ENCODE measurements around the gene TMEM38A. TPM values are rescaled to one million over a fixed set of nuclear protein-coding genes. Genes with fewer than 3 reads are reported as not detected.

The TMEM38A gene
- total RNA-seq, 1 donor from 2014 or later: 3.7 TPM

DNA sequence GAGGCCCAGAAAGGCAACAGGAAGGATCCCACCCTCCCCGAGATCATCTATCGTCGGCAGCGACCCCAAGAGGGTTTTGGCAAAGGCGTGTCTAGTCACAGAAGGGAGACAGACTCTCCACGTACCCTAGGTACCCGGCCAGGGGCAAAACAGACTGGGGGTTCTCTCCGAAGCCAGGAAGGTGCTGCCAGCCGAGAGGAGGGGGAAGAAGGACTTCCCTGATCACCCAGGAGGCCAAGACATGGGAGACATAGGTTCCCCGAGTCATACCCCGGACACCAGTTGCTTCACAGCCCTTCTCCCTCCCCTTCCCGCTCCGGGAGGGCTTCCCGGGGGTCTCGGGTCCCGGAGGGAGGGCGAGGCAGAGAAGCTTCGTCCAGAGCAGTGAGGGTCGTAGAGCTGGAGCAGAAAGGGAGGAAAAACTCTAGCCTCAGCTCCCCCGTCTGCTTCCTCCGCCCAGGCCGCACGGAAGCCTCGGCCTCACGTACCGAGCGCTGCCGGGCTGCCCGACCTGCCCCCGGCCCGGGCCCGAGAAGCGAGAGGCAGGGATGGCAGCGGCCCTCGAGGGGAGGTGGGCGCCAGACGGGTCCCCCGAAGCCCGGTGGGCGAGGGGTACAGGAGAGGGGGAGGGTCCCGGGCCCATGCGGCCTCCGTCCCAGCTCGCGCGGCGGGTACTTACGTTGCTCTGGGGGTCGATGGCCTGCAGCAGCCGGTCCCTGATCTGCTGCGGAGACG is 33.6 kb upstream of the TMEM38A start:
- TF ChIP-seq, protein P1, sequence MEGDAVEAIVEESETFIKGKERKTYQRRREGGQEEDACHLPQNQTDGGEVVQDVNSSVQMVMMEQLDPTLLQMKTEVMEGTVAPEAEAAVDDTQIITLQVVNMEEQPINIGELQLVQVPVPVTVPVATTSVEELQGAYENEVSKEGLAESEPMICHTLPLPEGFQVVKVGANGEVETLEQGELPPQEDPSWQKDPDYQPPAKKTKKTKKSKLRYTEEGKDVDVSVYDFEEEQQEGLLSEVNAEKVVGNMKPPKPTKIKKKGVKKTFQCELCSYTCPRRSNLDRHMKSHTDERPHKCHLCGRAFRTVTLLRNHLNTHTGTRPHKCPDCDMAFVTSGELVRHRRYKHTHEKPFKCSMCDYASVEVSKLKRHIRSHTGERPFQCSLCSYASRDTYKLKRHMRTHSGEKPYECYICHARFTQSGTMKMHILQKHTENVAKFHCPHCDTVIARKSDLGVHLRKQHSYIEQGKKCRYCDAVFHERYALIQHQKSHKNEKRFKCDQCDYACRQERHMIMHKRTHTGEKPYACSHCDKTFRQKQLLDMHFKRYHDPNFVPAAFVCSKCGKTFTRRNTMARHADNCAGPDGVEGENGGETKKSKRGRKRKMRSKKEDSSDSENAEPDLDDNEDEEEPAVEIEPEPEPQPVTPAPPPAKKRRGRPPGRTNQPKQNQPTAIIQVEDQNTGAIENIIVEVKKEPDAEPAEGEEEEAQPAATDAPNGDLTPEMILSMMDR (IDR thresholded peaks at IDR 0.05): peak; percentile 6
- Mint-ChIP-seq H3K4me1 (ENCODE audit: low read depth) (peaks cover 32% of the 10 kb centered on the region), H3K27ac (ENCODE audit: unreplicated experiment) (peak overlapping the region; percentile 95), H3K4me3 (ENCODE audit: unreplicated experiment) (peak overlapping the region; percentile 89), H3K9me3 (ENCODE audit: low read depth) (no peaks in the 10 kb centered on the region), H3K27me3 (ENCODE audit: low read depth) (no peaks in the 10 kb centered on the region), H3K36me3 (ENCODE audit: low read depth) (peaks cover 4% of the 10 kb centered on the region)
- no peak for DNase-seq (ENCODE audit: low spot score)

DNA sequence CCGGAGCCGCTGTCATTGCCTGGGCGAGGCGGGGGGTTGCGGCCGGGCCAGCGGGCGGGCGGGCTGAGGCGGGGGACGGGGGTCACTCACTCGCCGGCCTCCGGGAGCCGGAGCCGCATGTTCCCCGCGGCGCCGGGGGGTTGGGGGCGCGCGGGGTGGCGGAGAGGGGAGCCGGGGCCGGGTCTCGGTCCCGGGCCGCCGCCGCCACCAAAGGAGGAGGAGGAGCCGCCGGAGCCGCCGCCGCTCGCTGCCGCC is 33.1 kb upstream of the TMEM38A start:
- no peaks in the 10 kb centered on the region for H3K27me3 Mint-ChIP-seq (ENCODE audit: low read depth)
- peaks cover 32% of the 10 kb centered on the region for H3K4me1 Mint-ChIP-seq (ENCODE audit: low read depth)
- TF ChIP-seq, protein P1 (IDR thresholded peaks at IDR 0.05): peak; percentile 15
- no peak for DNase-seq (ENCODE audit: low spot score)
- H3K36me3 Mint-ChIP-seq (ENCODE audit: low read depth): peaks cover 5% of the 10 kb centered on the region
- no peak overlapping the region for H3K27ac Mint-ChIP-seq (ENCODE audit: unreplicated experiment)
- no peaks in the 10 kb centered on the region for H3K9me3 Mint-ChIP-seq (ENCODE audit: low read depth)
- H3K4me3 Mint-ChIP-seq (ENCODE audit: unreplicated experiment): peak overlapping the region; percentile 89

DNA sequence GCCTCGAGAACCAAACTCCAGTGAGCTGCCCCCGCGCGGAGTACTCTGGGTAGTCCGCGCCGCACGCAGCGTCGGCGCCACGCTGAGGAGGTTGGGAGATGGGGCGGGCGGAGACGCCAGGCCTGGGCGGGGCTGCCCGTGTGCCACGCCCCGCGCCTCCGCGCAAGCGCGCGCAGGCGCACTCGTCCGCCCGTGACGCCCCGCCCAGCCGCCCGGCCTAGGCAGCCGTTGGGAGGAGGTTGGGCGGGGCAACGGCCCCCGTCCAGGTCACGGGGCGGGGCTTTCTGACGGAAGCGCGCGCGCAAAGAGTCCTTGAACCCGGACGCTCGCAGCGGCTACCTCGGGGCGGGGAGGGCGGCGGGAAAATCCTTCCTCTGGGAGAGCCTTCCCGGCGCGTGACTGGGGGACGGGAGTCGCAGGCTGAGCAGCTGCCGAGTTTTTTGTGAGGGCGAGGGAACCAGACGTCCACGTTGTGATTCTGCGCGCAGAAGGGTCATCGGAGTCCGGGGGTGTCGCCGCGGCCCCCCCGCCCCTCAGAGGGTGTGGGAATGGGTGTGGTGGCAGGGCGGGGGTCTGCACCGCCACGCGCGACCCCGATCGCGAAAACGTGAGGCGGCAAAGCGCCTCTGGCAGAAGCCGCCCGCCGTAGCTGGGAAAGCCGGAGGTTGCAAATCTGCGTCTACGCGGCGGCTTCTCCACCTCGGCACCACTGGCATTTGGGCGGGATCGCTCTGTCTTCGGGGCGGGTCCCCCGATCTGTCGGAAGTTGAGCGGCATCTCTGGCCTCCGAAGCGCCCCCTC is 32.6 kb upstream of the TMEM38A start, which contains the start of gene MED26:
MED26 (minus strand) TSS at position 22 of the 801 bp plus-strand sequence. CDS start 261 bp downstream, outside the sequence.
- DNase-seq (ENCODE audit: low spot score): peak; percentile 96
- Mint-ChIP-seq H3K9me3 (ENCODE audit: low read depth) (no peaks in the 10 kb centered on the region), H3K27me3 (ENCODE audit: low read depth) (no peaks in the 10 kb centered on the region), H3K4me1 (ENCODE audit: low read depth) (peaks cover 32% of the 10 kb centered on the region), H3K4me3 (ENCODE audit: unreplicated experiment) (peak within 1 kb of the TSS; percentile 96), H3K27ac (ENCODE audit: unreplicated experiment) (peak within 1 kb of the TSS; percentile 99), H3K36me3 (ENCODE audit: low read depth) (peaks cover 5% of the 10 kb centered on the region)
- TF ChIP-seq, protein P1 (IDR thresholded peaks at IDR 0.05): no peak

DNA sequence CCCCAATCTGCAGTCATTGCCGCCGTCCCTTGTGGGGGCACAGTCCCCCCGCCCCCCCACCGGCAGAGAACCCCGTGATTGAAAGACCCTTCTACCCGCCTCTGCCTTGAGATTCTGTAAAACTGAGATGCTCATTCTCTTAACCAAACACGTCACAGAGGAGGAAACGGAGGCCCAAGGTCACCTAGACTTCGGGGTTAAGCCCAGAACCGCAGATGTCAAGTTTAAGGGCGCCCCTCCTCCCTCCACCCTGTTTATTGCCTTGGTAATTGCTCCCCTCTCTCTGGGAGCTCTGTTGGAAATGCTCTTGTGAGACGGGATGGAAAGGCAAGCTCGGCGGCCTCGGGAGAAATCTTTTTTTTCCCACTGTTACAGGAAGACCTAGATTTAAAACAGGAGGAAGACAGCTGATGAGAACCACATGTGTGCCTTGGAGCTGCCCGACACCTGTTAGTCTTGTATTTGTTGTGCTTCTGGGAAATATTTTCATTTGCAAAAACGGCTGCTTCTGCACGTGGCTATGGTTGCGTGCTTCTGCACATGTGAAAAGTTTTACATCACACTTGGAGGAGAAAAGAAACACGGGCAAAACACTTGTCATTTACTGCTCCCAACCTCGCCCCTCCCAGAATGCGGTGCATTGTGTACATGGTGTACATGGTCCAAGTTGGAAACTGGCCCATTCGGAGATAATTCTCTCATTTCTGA is 31.8 kb upstream of the TMEM38A start:
- Mint-ChIP-seq H3K27ac (ENCODE audit: unreplicated experiment) (peak overlapping the region; percentile 99), H3K36me3 (ENCODE audit: low read depth) (peaks cover 5% of the 10 kb centered on the region), H3K4me1 (ENCODE audit: low read depth) (peaks cover 32% of the 10 kb centered on the region), H3K9me3 (ENCODE audit: low read depth) (no peaks in the 10 kb centered on the region), H3K27me3 (ENCODE audit: low read depth) (no peaks in the 10 kb centered on the region), H3K4me3 (ENCODE audit: unreplicated experiment) (peak overlapping the region; percentile 96)
- DNase-seq (ENCODE audit: low spot score): no peak
- TF ChIP-seq, protein P1 (IDR thresholded peaks at IDR 0.05): no peak

DNA sequence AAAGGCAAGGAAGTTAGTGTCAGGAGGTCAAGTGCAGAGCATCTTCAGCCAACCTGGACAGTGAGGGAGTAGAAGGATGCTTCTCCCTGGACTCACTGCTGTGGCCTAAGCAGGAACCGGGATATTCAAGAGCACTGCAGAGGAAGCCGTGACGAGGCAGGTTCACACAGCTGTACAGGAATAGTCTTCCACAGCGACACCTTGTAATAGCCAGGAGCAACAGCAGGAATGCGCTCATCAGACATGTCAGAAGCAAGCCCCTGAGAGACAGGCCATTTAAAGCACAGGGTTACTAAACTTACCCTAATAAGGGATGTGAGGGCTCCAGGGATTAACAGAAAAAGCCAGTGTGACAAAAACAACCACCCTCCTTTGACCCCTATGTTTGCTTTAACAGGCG is 29.5 kb upstream of the TMEM38A start:
- Mint-ChIP-seq H3K9me3 (ENCODE audit: low read depth) (no peaks in the 10 kb centered on the region), H3K4me3 (ENCODE audit: unreplicated experiment) (no peak overlapping the region), H3K4me1 (ENCODE audit: low read depth) (peaks cover 16% of the 10 kb centered on the region), H3K27ac (ENCODE audit: unreplicated experiment) (no peak overlapping the region), H3K36me3 (ENCODE audit: low read depth) (peaks cover 5% of the 10 kb centered on the region), H3K27me3 (ENCODE audit: low read depth) (no peaks in the 10 kb centered on the region)
- TF ChIP-seq, protein P1 (IDR thresholded peaks at IDR 0.05): peak; percentile 26
- no peak for DNase-seq (ENCODE audit: low spot score)
